WTC11 (cell line): ENCODE measurements around the gene GRIN3B. TPM values are rescaled to one million over a fixed set of nuclear protein-coding genes. Genes with fewer than 3 reads are reported as not detected.

Experiments
- ATAC-seq: fragments of 200-7000 bp; cut with Tn5 transposase; 2 replicates; pipeline ENCODE4 v1.10.0; 2021; ENCODE audit warnings: mild to moderate bottlenecking, moderate library complexity
- CTCF ChIA-PET: fragments of 300-600 bp; sonication (Branson Sonifier 250); formaldehyde crosslinking; loops from one replicate; lab custom pipeline; 2021; ENCODE audit warnings: antibody characterized with exemption; lab: Charles Lee
- POLR2A ChIA-PET: fragments of 350-600 bp; sonication (Branson Sonifier 250); formaldehyde crosslinking; loops from one replicate; lab custom pipeline; 2021; ENCODE audit warnings: antibody characterized with exemption; lab: Charles Lee
- DNase-seq: peaks from one replicate; pipeline ENCODE4 v3.0.0; 2021; ENCODE audit warnings: low spot score
- H3K27ac Mint-ChIP-seq: 2 replicates; pipeline ENCODE4 v1.8.0; 2021; ENCODE audit warnings: mixed read lengths
- H3K27me3 Mint-ChIP-seq: 2 replicates; pipeline ENCODE4 v1.8.0; 2021; ENCODE audit warnings: low read depth, mild to moderate bottlenecking, moderate library complexity, mixed read lengths
- H3K36me3 Mint-ChIP-seq: 2 replicates; pipeline ENCODE4 v1.8.0; 2021; ENCODE audit warnings: mixed read lengths
- H3K4me1 Mint-ChIP-seq: 2 replicates; pipeline ENCODE4 v1.8.0; 2022; ENCODE audit warnings: mixed read lengths
- H3K4me3 Mint-ChIP-seq: 2 replicates; pipeline ENCODE4 v1.8.0; 2021; ENCODE audit warnings: mild to moderate bottlenecking, moderate library complexity, mixed read lengths
- H3K9me3 Mint-ChIP-seq: 2 replicates; pipeline ENCODE4 v1.8.0; 2021; ENCODE audit warnings: mixed read lengths
- ATF3 ChIP-seq: sonication (generic); formaldehyde crosslinking; conservative IDR thresholded peaks from 2 replicates; pipeline ENCODE4 v1.8.1; 2022; ENCODE audit warnings: mild to moderate bottlenecking, missing genetic modification reagents
- EMX1 ChIP-seq: fragments of 250-450 bp; sonication (Bioruptor Pico); IDR thresholded peaks from 2 replicates; pipeline ENCODE4 v1.8.0; 2021; ENCODE audit warnings: mild to moderate bottlenecking
- MXD4 ChIP-seq: fragments of 250-450 bp; sonication (Bioruptor Pico); IDR thresholded peaks from 2 replicates; pipeline ENCODE4 v1.8.0; 2021; ENCODE audit warnings: mild to moderate bottlenecking, moderate library complexity, borderline replicate concordance
- MYBL2 ChIP-seq: sonication (generic); formaldehyde crosslinking; IDR thresholded peaks from 2 replicates; pipeline ENCODE4 v1.8.1; 2023; ENCODE audit warnings: mild to moderate bottlenecking, moderate library complexity, missing genetic modification reagents
- NFATC4 ChIP-seq: fragments of 250-450 bp; sonication (Bioruptor Pico); IDR thresholded peaks from 2 replicates; pipeline ENCODE4 v1.9.0; 2021; ENCODE audit warnings: mild to moderate bottlenecking
- OVOL2 ChIP-seq: fragments of 250-450 bp; sonication (Bioruptor Pico); IDR thresholded peaks from 2 replicates; pipeline ENCODE4 v1.9.0; 2021; ENCODE audit warnings: mild to moderate bottlenecking, borderline replicate concordance
- PRDM15 ChIP-seq: sonication (generic); formaldehyde crosslinking; IDR thresholded peaks from 2 replicates; pipeline ENCODE4 v1.8.0; 2022; ENCODE audit warnings: missing genetic modification reagents
- RELA ChIP-seq: sonication (generic); formaldehyde crosslinking; IDR thresholded peaks from 2 replicates; pipeline ENCODE4 v1.8.1; 2022; ENCODE audit warnings: missing genetic modification reagents, mild to moderate bottlenecking, borderline replicate concordance
- SP1 ChIP-seq: sonication (generic); formaldehyde crosslinking; conservative IDR thresholded peaks from 2 replicates; pipeline ENCODE4 v1.8.1; 2022; ENCODE audit warnings: missing genetic modification reagents
- TCF7 ChIP-seq: sonication (generic); formaldehyde crosslinking; IDR thresholded peaks from 2 replicates; pipeline ENCODE4 v1.8.0; 2022; ENCODE audit warnings: mild to moderate bottlenecking, low read depth, missing genetic modification reagents, moderate library complexity
- ZNF317 ChIP-seq: sonication (generic); formaldehyde crosslinking; IDR thresholded peaks from 2 replicates; pipeline ENCODE4 v1.8.1; 2023; ENCODE audit warnings: low read depth, mild to moderate bottlenecking, moderate library complexity, missing genetic modification reagents, borderline replicate concordance
- total RNA-seq: library from RNA; stranded (reverse); gene quantifications from 3 replicates; pipeline ENCODE4 v1.2.3, GENCODE V29; 2021
- TF ChIP-seq, protein P1 (sequence below): sonication (generic); formaldehyde crosslinking; IDR thresholded peaks from 2 replicates; pipeline ENCODE4 v1.8.0; 2022; ENCODE audit warnings: mild to moderate bottlenecking, missing genetic modification reagents
- TF ChIP-seq, protein P2 (sequence below): sonication (generic); formaldehyde crosslinking; IDR thresholded peaks from 2 replicates; pipeline ENCODE4 v1.8.1; 2022; ENCODE audit warnings: mild to moderate bottlenecking, missing genetic modification reagents, moderate library complexity, borderline replicate concordance
- TF ChIP-seq, protein P3 (sequence below): sonication (generic); formaldehyde crosslinking; IDR thresholded peaks from 2 replicates; pipeline ENCODE4 v1.8.0; 2022; ENCODE audit warnings: mild to moderate bottlenecking, missing genetic modification reagents
- TF ChIP-seq, protein P4 (sequence below): sonication (generic); formaldehyde crosslinking; IDR thresholded peaks from 2 replicates; pipeline ENCODE4 v1.8.1; 2023; ENCODE audit warnings: mild to moderate bottlenecking, missing genetic modification reagents, moderate library complexity
- TF ChIP-seq, protein P5 (sequence below): sonication (generic); formaldehyde crosslinking; conservative IDR thresholded peaks from 2 replicates; pipeline ENCODE4 v1.8.1; 2023; ENCODE audit warnings: mild to moderate bottlenecking, low read depth, missing genetic modification reagents, moderate library complexity

The GRIN3B gene
- total RNA-seq, 1 experiment from 2014 or later: 1.9 TPM

GRCh38 chr19:1007399-1008251, 7.4 kb downstream of the GRIN3B start:
- no peaks in the 10 kb centered on the region for H3K4me1 Mint-ChIP-seq
- 0 out of 2 replicates have a peak, but pooled peaks have one; percentile 29 for TF ChIP-seq RELA (CRISPR knock-in tag)
- TF ChIP-seq ATF3: no peak
- ATAC-seq (no peak), DNase-seq (no peak)
- H3K4me3 Mint-ChIP-seq: no peak overlapping the region
- CTCF ChIA-PET: no interaction called here
- H3K27me3 Mint-ChIP-seq: peaks cover 4% of the 10 kb centered on the region; the same call in 1 of the 2 replicates
- H3K27ac Mint-ChIP-seq: no peak overlapping the region
- POLR2A ChIA-PET: no interaction called here
- no peaks in the 10 kb centered on the region for H3K9me3 Mint-ChIP-seq
- 0 out of 2 replicates have a peak, but pooled peaks cover 7% of the 10 kb centered on the region for H3K36me3 Mint-ChIP-seq

- no peak for ATAC-seq
- Mint-ChIP-seq H3K36me3 (0 out of 2 replicates have a peak, but pooled peaks cover 7% of the 10 kb centered on the region), H3K27me3 (peaks cover 3% of the 10 kb centered on the region; the same call in 1 of the 2 replicates), H3K27ac (no peak overlapping the region), H3K9me3 (no peaks in the 10 kb centered on the region)
- DNase-seq: no peak
- POLR2A ChIA-PET: interaction anchor here (0.5 kb wide), 1 partner anchor 71 kb away, joined by 6 read pairs; no protein-coding TSS in a partner anchor
- TF ChIP-seq SP1 (CRISPR knock-in tag) (no peak), OVOL2 (no peak), NFATC4 (no peak), PRDM15 (CRISPR knock-in tag) (no peak)
- TF ChIP-seq, protein P1, sequence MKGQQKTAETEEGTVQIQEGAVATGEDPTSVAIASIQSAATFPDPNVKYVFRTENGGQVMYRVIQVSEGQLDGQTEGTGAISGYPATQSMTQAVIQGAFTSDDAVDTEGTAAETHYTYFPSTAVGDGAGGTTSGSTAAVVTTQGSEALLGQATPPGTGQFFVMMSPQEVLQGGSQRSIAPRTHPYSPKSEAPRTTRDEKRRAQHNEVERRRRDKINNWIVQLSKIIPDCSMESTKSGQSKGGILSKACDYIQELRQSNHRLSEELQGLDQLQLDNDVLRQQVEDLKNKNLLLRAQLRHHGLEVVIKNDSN (CRISPR knock-in tag): no peak
- TF ChIP-seq, protein P2, sequence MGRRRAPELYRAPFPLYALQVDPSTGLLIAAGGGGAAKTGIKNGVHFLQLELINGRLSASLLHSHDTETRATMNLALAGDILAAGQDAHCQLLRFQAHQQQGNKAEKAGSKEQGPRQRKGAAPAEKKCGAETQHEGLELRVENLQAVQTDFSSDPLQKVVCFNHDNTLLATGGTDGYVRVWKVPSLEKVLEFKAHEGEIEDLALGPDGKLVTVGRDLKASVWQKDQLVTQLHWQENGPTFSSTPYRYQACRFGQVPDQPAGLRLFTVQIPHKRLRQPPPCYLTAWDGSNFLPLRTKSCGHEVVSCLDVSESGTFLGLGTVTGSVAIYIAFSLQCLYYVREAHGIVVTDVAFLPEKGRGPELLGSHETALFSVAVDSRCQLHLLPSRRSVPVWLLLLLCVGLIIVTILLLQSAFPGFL: no peak
- TF ChIP-seq, all 79 proteins: peak for 0
- Mint-ChIP-seq H3K4me1 (no peaks in the 10 kb centered on the region), H3K4me3 (no peak overlapping the region)
- CTCF ChIA-PET: no interaction called here
These were observed 8.2 kb downstream of the GRIN3B start for GRCh38 chr19:1008268-1009040.

DNA sequence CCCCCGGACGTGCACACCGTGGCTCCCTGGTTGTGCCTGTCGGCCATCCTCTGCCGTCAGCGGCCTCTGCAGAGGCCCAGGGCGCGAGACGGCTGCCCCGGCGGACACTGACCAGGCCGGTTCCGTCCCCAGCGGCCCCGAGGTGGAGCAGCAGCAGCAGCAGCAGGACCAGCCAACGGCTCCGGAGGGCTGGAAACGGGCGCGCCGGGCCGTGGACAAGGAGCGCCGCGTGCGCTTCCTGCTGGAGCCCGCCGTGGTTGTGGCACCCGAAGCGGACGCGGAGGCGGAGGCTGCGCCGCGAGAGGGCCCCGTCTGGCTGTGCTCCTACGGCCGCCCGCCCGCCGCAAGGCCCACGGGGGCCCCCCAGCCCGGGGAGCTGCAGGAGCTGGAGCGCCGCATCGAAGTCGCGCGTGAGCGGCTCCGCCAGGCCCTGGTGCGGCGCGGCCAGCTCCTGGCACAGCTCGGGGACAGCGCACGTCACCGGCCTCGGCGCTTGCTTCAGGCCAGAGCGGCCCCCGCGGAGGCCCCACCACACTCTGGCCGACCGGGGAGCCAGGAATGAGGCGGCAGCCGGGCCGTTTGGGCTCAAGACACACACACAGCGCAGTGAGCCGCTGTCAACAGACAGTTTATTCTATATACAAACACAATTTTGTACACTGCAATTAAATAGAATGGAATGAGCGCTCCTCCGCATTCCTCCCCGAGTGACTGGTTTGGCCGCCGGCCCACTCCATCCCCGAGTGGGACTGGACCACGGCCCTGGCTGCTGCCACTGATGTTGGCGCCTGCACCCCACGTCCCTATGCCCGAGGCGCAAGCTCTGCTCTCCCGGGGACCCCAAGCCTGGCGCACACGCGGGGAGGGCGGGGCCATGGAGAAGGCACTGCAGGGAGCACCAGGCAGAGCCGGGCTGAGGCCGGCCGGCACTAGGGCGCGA, 9.1 kb downstream of the GRIN3B start:
- ChIA-PET POLR2A (interaction anchor here (0.5 kb wide), 1 partner anchor 72 kb away, joined by 6 read pairs; no protein-coding TSS in a partner anchor), CTCF (no interaction called here)
- ATAC-seq (peak; percentile 16), DNase-seq (no peak)
- Mint-ChIP-seq H3K27ac (no peak overlapping the region), H3K27me3 (no peaks in the 10 kb centered on the region; the same call in 1 of the 2 replicates), H3K4me1 (no peaks in the 10 kb centered on the region), H3K4me3 (no peak overlapping the region), H3K9me3 (no peaks in the 10 kb centered on the region), H3K36me3 (peaks cover 7% of the 10 kb centered on the region; the same call in 1 of the 2 replicates)
- no peak for TF ChIP-seq EMX1
- no peak for TF ChIP-seq MXD4 (CRISPR knock-in tag)
- TF ChIP-seq, protein P3, sequence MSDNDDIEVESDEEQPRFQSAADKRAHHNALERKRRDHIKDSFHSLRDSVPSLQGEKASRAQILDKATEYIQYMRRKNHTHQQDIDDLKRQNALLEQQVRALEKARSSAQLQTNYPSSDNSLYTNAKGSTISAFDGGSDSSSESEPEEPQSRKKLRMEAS (CRISPR knock-in tag): no peak
- TF ChIP-seq, protein P4, sequence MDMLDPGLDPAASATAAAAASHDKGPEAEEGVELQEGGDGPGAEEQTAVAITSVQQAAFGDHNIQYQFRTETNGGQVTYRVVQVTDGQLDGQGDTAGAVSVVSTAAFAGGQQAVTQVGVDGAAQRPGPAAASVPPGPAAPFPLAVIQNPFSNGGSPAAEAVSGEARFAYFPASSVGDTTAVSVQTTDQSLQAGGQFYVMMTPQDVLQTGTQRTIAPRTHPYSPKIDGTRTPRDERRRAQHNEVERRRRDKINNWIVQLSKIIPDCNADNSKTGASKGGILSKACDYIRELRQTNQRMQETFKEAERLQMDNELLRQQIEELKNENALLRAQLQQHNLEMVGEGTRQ: no peak
- TF ChIP-seq TCF7 (CRISPR knock-in tag): no peak
- TF ChIP-seq, protein P5, sequence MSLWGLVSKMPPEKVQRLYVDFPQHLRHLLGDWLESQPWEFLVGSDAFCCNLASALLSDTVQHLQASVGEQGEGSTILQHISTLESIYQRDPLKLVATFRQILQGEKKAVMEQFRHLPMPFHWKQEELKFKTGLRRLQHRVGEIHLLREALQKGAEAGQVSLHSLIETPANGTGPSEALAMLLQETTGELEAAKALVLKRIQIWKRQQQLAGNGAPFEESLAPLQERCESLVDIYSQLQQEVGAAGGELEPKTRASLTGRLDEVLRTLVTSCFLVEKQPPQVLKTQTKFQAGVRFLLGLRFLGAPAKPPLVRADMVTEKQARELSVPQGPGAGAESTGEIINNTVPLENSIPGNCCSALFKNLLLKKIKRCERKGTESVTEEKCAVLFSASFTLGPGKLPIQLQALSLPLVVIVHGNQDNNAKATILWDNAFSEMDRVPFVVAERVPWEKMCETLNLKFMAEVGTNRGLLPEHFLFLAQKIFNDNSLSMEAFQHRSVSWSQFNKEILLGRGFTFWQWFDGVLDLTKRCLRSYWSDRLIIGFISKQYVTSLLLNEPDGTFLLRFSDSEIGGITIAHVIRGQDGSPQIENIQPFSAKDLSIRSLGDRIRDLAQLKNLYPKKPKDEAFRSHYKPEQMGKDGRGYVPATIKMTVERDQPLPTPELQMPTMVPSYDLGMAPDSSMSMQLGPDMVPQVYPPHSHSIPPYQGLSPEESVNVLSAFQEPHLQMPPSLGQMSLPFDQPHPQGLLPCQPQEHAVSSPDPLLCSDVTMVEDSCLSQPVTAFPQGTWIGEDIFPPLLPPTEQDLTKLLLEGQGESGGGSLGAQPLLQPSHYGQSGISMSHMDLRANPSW (CRISPR knock-in tag): no peak
- no peak for TF ChIP-seq ZNF317 (CRISPR knock-in tag)
- TF ChIP-seq MYBL2 (CRISPR knock-in tag): no peak
